Measurements from ENCODE around the gene BTBD19. TPM values are rescaled to one million over a fixed set of nuclear protein-coding genes. Genes with fewer than 3 reads are reported as not detected.
"Not testable (repeated sequence)": the region's sequence is repeated elsewhere in the genome, so short reads cannot be mapped to it uniquely, and the experiment has no call there.

BTBD19 gene
- polyA plus RNA-seq, 1 of the 3 experiments (the other 2 are of a cell fraction), result 36.9 TPM

DNA sequence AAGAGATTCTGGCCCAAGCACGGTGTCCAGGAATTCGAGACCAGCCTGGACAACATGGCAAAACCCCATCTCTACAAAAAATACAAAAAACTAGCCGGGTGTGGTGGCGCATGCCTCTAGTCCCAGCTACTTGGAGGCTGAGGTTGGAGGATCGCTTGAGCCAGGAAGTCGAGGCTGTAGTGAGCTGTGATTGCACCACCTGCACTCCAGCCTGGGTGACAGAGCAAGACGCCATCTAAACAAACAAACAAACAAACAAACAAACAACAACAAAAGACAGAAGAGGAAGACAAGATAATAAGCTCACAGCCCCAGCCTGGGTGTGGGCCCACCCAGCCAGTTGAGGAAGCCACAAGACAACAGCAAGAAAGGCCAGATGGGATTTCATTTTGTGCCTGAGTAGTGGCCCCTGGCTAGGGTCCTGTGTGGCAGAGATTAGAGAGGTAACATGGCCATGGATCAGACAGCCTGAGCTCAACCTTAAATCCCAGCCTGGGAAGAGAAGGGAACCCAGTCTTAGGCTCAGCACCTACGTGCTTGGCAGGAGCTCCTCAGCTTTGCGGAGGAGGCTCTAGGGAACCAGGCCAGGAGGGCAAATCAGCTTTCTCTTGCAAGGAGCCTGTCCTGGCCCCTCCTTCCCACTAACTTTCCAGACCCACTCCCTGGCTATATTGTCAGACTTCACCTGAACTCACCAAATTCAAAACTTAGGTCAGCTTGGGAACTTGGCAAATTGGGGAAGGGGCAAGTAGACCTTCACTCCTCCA, 15.4 kb upstream of the BTBD19 start:
- no peak overlapping the region for H3K4me2 ChIP-seq
- H3K36me3 ChIP-seq (replicated peaks in 1 of 2; ENCODE audit: control insufficient read depth in 1 of 2, insufficient read depth in 2 of 2, low read length in 1 of 2), result no peaks in the 10 kb centered on the region
- H3F3A ChIP-seq (replicated peaks; ENCODE audit: insufficient read depth), result peaks cover 9% of the 10 kb centered on the region
- no peaks in the 10 kb centered on the region for H4K20me1 ChIP-seq (ENCODE audit: insufficient read depth)
- no peaks in the 10 kb centered on the region for H3K9me2 ChIP-seq
- WGBS (ENCODE audit: low lambda C conversion rate), result 85% methylated on average over 7 of the region's 9 CpGs
- H3K79me2 ChIP-seq (ENCODE audit: insufficient read depth), result no peaks in the 10 kb centered on the region
- DNase-seq, result no peak
- no peak overlapping the region for H3K27ac ChIP-seq (ENCODE audit: low read depth in 2 of 2, low read length in 1 of 2)
- ChIA-PET CTCF (interaction anchor here (0.9 to 1.3 kb wide), 2 partner anchors 62 to 218 kb away, joined by 3 to 4 read pairs; partner anchors contain the start of genes HECTD3 and RNU5D-1), POLR2A (interaction anchor here (1.1 to 1.5 kb wide), 3 partner anchors 15 to 21 kb away, joined by 3 to 13 read pairs (median 3); partner anchors contain the start of gene RPS8)
- H3K4me1 ChIP-seq (ENCODE audit: control insufficient read depth in 1 of 2, insufficient read depth in 2 of 2, low read depth in 1 of 2, low read length in 1 of 2), result peaks cover 0 to 5% of the 10 kb centered on the region in 2 experiments; a peak in 1 of 4 replicates
- no peak overlapping the region for H3K9ac ChIP-seq
- no peak overlapping the region for H2AFZ ChIP-seq (ENCODE audit: low read depth)
- TF ChIP-seq FOXJ3 (CRISPR knock-in tag; IDR thresholded peaks at IDR 0.05) (no peak), ELF1 (IDR thresholded peaks at IDR 0.05) (no peak), TEAD4 (IDR thresholded peaks at IDR 0.05; ENCODE audit: borderline replicate concordance, insufficient read depth) (no peak), JUND (IDR thresholded peaks at IDR 0.05) (no peak), IRF3 (IDR thresholded peaks at IDR 0.05; ENCODE audit: low read depth, low read length) (no peak), TCF12 (IDR thresholded peaks at IDR 0.05) (no peak), SMC3 (IDR thresholded peaks at IDR 0.05; ENCODE audit: low read depth, low read length) (no peak), ZBTB33 (IDR thresholded peaks at IDR 0.05; ENCODE audit: borderline replicate concordance, low read depth) (no peak), TAF1 (IDR thresholded peaks at IDR 0.05; ENCODE audit: borderline replicate concordance, low read depth, low read length) (no peak), FOXM1 (IDR thresholded peaks at IDR 0.05; ENCODE audit: low read depth) (no peak), RXRA (IDR thresholded peaks at IDR 0.05; ENCODE audit: borderline replicate concordance, low read depth) (no peak), FOSL2 (IDR thresholded peaks at IDR 0.05; ENCODE audit: borderline replicate concordance, low read depth) (no peak), MXI1 (IDR thresholded peaks at IDR 0.05; ENCODE audit: low read depth, low read length) (no peak), CHD2 (IDR thresholded peaks at IDR 0.05; ENCODE audit: low read length, partially characterized antibody) (no peak)
- TF ChIP-seq, protein P1, sequence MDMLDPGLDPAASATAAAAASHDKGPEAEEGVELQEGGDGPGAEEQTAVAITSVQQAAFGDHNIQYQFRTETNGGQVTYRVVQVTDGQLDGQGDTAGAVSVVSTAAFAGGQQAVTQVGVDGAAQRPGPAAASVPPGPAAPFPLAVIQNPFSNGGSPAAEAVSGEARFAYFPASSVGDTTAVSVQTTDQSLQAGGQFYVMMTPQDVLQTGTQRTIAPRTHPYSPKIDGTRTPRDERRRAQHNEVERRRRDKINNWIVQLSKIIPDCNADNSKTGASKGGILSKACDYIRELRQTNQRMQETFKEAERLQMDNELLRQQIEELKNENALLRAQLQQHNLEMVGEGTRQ (IDR thresholded peaks at IDR 0.05; ENCODE audit: borderline replicate concordance, low read depth, low read length), result no peak
- no peaks in the 10 kb centered on the region for H3K27me3 ChIP-seq (ENCODE audit: insufficient read depth)
- H3K9me3 ChIP-seq, result no peaks in the 10 kb centered on the region
- H3K4me3 ChIP-seq (ENCODE audit: low read depth in 2 of 2, low read length in 1 of 2), result no peak overlapping the region

DNA sequence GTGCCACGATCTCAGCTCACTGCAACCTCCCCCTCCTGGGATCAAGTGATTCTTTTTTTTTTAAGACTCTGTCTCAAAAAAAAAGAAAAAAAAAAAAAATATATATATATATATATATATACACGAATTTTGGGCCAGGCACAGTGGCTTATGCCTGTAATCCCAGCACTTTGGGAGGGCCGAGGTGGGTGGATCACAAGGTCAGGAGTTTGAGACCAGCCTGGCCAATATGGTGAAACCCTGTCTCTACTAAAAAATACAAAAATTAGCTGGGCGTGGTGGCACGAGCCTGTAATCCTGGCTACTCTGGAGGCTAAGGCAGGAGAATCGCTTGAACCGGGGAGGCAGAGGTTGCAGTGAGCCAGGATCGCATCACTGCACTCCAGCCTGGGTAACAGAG, 10.4 kb upstream of the BTBD19 start:
- H3F3A ChIP-seq (replicated peaks; ENCODE audit: insufficient read depth); CTCF ChIA-PET; H3K9me2 ChIP-seq; H3K4me3 ChIP-seq (ENCODE audit: low read depth in 2 of 2, low read length in 1 of 2); DNase-seq; H3K4me2 ChIP-seq; H3K9ac ChIP-seq; H3K9me3 ChIP-seq; H3K27me3 ChIP-seq (ENCODE audit: insufficient read depth); H3K27ac ChIP-seq (ENCODE audit: low read depth in 2 of 2, low read length in 1 of 2); H2AFZ ChIP-seq (ENCODE audit: low read depth): not testable (repeated sequence)
- WGBS (ENCODE audit: low lambda C conversion rate), result 93% methylated on average over 8 of the region's 8 CpGs
- H4K20me1 ChIP-seq (ENCODE audit: insufficient read depth), result peaks cover 24% of the 10 kb centered on the region
- H3K4me1 ChIP-seq (ENCODE audit: control insufficient read depth in 1 of 2, insufficient read depth in 2 of 2, low read depth in 1 of 2, low read length in 1 of 2), result peaks cover 5 to 20% of the 10 kb centered on the region in 2 experiments; a peak in 2 of 4 replicates
- H3K79me2 ChIP-seq (ENCODE audit: insufficient read depth), result peaks cover 26% of the 10 kb centered on the region
- POLR2A ChIA-PET, result interaction anchor here (1.5 kb wide), 1 partner anchor 23 kb away, joined by 3 read pairs; the partner anchor contains the start of gene RPS8
- peaks cover 9 to 13% of the 10 kb centered on the region in 2 experiments for H3K36me3 ChIP-seq (replicated peaks in 1 of 2; ENCODE audit: control insufficient read depth in 1 of 2, insufficient read depth in 2 of 2, low read length in 1 of 2)

All from SK-N-SH (cell line).